ENCODE results near the gene COG3.

COG3 gene

DNA sequence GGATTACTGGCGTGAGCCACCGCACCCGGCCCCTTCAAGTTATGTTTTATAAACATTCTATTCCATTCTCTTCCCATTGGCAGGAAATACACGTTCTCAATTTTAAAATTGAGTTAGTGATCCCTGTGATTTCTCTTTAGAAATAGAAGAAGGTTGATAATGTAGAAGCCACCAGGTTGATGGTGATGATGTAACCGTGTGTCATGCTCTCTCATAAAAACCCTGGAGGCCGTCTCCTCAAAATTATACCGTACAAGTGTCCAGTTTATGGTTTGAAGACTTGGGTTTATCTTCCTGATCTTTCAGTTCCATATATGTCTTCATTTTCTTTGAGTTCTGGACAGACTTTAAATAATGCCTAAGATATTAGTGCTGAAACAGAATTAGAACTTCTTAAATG lies 32.2 kb downstream of the COG3 start:
- DNase-seq (ENCODE audit: insufficient read length, low spot score): no peak
- TF ChIP-seq POLR2AphosphoS5 (IDR thresholded peaks at IDR 0.05; ENCODE audit: low read depth, low read length) (no peak), POLR2A (IDR thresholded peaks at IDR 0.05; ENCODE audit: low read depth, low read length) (no peak), TAF1 (IDR thresholded peaks at IDR 0.05; ENCODE audit: low read depth, low read length) (no peak), PAX5 (IDR thresholded peaks at IDR 0.05; ENCODE audit: insufficient read depth, low read length, severe bottlenecking) (no peak)
- FAIRE-seq: no peak

DNA sequence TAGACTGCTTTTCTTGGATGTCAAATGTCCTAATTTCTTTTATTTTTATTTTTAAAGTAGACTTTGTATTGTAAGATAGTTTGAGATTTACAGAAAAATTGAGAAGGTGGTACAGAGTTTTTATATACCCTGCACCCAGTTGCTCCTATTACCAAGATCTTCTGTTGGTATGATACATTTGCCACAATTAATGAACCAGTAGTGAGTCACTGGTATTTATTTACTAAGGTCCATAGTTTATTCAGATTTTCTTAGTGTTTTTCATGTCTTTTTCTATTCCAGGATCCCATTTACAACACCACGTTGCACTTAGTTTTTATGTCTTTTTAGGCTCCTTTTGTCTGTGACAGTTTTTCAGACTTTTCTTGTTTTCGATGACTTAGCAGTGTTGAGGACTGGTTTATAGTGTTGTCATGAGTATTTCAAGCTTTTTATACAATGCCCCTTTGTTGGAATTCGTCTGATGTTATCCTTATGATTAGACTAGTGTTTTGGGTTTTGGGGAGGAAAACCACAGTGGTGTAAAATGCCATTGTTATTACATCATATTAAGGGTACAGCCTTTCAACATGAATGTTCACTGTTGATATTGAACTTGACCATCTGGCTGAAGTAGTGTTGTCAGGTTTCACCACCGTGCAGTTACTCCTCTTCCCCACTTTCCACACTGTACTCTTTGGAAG lies 35.9 kb downstream of the COG3 start:
- FAIRE-seq: no peak
- no peak for DNase-seq (ENCODE audit: insufficient read length, low spot score)
- TF ChIP-seq TAF1 (IDR thresholded peaks at IDR 0.05; ENCODE audit: low read depth, low read length) (no peak), PAX5 (IDR thresholded peaks at IDR 0.05; ENCODE audit: insufficient read depth, low read length, severe bottlenecking) (no peak), POU2F2 (IDR thresholded peaks at IDR 0.05; ENCODE audit: low read depth, low read length) (no peak), POLR2A (IDR thresholded peaks at IDR 0.05; ENCODE audit: low read depth, low read length) (no peak), SPI1 (IDR thresholded peaks at IDR 0.05; ENCODE audit: low read depth, low read length) (no peak), POLR2AphosphoS5 (IDR thresholded peaks at IDR 0.05; ENCODE audit: low read depth, low read length) (no peak)

DNA sequence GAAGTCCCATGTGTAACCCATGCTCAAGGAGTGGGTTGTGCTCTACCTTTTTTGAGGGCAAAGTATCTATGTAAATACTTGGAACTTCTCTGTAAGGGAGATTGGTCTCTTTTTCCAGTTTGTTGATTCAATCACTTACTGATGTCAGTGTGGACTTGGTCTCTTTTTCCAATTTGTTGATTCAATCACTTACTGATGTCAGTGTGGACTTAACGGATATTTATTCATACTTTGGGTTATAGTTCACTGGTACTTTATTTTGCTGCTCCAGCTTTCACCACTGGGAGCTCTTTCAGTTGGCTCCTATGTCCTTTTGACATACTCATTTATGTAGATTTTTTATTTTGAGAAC lies 36.4 kb downstream of the COG3 start:
- DNase-seq (ENCODE audit: insufficient read length, low spot score): no peak
- TF ChIP-seq POLR2A (IDR thresholded peaks at IDR 0.05; ENCODE audit: low read depth, low read length) (no peak), POU2F2 (IDR thresholded peaks at IDR 0.05; ENCODE audit: low read depth, low read length) (no peak), PAX5 (IDR thresholded peaks at IDR 0.05; ENCODE audit: insufficient read depth, low read length, severe bottlenecking) (no peak), POLR2AphosphoS5 (IDR thresholded peaks at IDR 0.05; ENCODE audit: low read depth, low read length) (no peak), TAF1 (IDR thresholded peaks at IDR 0.05; ENCODE audit: low read depth, low read length) (no peak), SPI1 (IDR thresholded peaks at IDR 0.05; ENCODE audit: low read depth, low read length) (no peak)
- FAIRE-seq: no peak

GRCh38 chr13:45503658-45504057 lies 38.9 kb downstream of the COG3 start:
- no peak for FAIRE-seq
- TF ChIP-seq SPI1 (IDR thresholded peaks at IDR 0.05; ENCODE audit: low read depth, low read length): no peak
- TF ChIP-seq POU2F2 (IDR thresholded peaks at IDR 0.05; ENCODE audit: low read depth, low read length): no peak
- TF ChIP-seq POLR2AphosphoS5 (IDR thresholded peaks at IDR 0.05; ENCODE audit: low read depth, low read length): no peak
- no peak for TF ChIP-seq PAX5 (IDR thresholded peaks at IDR 0.05; ENCODE audit: insufficient read depth, low read length, severe bottlenecking)
- no peak for TF ChIP-seq TAF1 (IDR thresholded peaks at IDR 0.05; ENCODE audit: low read depth, low read length)
- no peak for TF ChIP-seq POLR2A (IDR thresholded peaks at IDR 0.05; ENCODE audit: low read depth, low read length)
- no peak for DNase-seq (ENCODE audit: insufficient read length, low spot score)

GRCh38 chr13:45506811-45507210 lies 42.1 kb downstream of the COG3 start:
- FAIRE-seq (no peak), DNase-seq (ENCODE audit: insufficient read length, low spot score) (no peak)
- no peak for TF ChIP-seq SPI1 (IDR thresholded peaks at IDR 0.05; ENCODE audit: low read depth, low read length)
- no peak for TF ChIP-seq TAF1 (IDR thresholded peaks at IDR 0.05; ENCODE audit: low read depth, low read length)
- TF ChIP-seq POU2F2 (IDR thresholded peaks at IDR 0.05; ENCODE audit: low read depth, low read length): no peak
- no peak for TF ChIP-seq PAX5 (IDR thresholded peaks at IDR 0.05; ENCODE audit: insufficient read depth, low read length, severe bottlenecking)
- no peak for TF ChIP-seq POLR2A (IDR thresholded peaks at IDR 0.05; ENCODE audit: low read depth, low read length)
- no peak for TF ChIP-seq POLR2AphosphoS5 (IDR thresholded peaks at IDR 0.05; ENCODE audit: low read depth, low read length)

DNA sequence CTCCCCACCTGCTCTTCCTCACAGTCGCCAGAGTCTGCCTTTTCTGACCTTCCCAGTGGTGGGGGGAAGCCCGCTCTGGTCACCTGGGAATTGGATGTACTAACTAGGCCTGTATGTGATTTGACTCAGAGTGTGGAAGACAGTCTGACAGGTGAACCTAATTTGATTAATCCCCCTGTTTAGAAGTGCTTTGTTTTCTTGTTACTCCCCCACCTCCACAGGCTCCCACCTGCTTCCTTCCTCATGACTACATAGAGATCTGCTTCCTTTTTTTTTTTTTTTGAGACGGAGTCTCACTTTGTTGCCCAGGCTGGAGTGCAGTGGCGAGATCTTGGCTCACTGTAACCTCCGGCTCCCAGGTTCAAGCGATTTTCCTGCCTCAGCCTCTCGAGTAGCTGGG lies 44.0 kb downstream of the COG3 start:
- TF ChIP-seq PAX5 (IDR thresholded peaks at IDR 0.05; ENCODE audit: insufficient read depth, low read length, severe bottlenecking): no peak
- FAIRE-seq: no peak
- no peak for DNase-seq (ENCODE audit: insufficient read length, low spot score)

DNA sequence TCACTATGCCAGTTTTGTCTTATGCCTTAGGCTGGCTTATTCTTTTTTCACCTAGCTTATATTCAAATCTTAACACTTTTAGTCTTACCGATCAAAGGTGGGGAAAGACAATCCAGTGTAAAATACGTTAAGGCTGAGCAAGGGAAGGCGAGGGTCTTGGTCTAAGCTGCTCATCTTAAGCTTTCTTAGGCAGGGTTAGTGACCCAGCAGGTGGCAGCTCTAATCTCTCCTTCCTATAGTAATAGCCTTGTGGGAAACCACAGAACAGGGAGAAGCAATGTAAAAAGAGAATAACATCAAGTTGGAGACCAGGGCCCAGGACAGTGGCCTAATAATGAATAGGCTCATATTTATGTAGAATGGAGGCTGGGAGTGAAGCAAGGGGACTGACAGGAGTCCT lies 45.9 kb downstream of the COG3 start:
- DNase-seq (ENCODE audit: insufficient read length, low spot score) (no peak), FAIRE-seq (no peak)
- TF ChIP-seq TAF1 (IDR thresholded peaks at IDR 0.05; ENCODE audit: low read depth, low read length) (no peak), POLR2AphosphoS5 (IDR thresholded peaks at IDR 0.05; ENCODE audit: low read depth, low read length) (no peak), SPI1 (IDR thresholded peaks at IDR 0.05; ENCODE audit: low read depth, low read length) (no peak), POU2F2 (IDR thresholded peaks at IDR 0.05; ENCODE audit: low read depth, low read length) (no peak), PAX5 (IDR thresholded peaks at IDR 0.05; ENCODE audit: insufficient read depth, low read length, severe bottlenecking) (no peak), POLR2A (IDR thresholded peaks at IDR 0.05; ENCODE audit: low read depth, low read length) (no peak)

DNA sequence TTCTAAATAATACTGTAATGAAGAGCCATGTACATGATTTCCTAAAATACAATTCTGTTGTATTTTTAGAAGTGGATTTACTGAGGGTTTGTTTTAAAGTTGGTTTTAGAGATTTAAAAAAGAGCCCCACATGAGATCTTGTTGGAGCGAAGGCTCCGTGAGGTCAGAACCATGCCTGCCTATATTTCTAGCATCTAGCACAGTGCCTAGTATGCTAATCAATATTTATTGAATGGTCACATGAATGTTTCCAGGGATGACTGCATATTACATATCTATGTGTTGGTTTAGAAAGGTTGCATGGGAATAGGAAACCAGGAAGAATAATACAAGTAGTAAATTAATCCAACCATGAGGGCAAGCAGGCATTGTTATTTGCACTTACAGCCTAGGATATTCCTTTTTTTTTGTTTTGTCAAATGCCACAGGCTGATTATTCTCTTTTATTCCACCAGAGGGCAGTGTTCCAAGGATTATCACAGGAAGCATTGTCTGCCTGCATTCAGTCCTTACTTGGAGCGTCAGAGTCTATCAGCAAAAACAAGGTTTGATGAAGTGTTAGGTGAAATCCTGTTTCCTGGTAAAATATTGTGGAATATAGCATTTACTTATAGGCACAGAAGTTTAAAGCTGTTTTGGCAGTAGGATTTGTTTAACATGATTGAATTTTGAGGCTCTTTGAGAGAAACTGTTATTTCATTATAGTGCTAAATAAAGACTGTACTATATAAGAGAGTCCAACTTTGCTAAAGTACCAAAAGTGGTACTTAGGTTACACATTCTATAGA lies 46.8 kb downstream of the COG3 start:
- peak; percentile 34 for DNase-seq (ENCODE audit: insufficient read length, low spot score)
- TF ChIP-seq PAX5 (IDR thresholded peaks at IDR 0.05; ENCODE audit: insufficient read depth, low read length, severe bottlenecking) (no peak), TAF1 (IDR thresholded peaks at IDR 0.05; ENCODE audit: low read depth, low read length) (no peak), POLR2A (IDR thresholded peaks at IDR 0.05; ENCODE audit: low read depth, low read length) (no peak), POU2F2 (IDR thresholded peaks at IDR 0.05; ENCODE audit: low read depth, low read length) (no peak), SPI1 (IDR thresholded peaks at IDR 0.05; ENCODE audit: low read depth, low read length) (no peak), POLR2AphosphoS5 (IDR thresholded peaks at IDR 0.05; ENCODE audit: low read depth, low read length) (no peak)
- peak; percentile 87 for FAIRE-seq

DNA sequence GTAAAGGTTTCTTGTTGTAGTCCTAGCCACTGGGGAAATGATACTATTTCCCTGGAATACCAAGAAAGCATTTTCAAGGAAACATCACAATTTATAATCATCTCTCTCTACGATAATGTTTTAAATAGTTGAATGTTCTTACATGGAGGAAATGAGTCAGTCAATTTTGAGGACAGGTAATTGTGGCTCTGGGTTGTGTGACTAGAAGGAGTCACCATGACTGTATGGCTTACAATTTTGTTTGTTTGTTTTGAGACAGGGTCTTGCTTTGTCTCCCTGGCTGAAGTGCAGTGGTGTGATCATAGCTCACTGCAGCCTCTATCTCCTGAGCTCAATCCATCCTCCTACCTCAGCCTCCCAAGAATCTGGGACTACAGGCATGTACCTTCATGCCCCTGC lies 47.4 kb downstream of the COG3 start:
- DNase-seq (ENCODE audit: insufficient read length, low spot score): no peak
- TF ChIP-seq POU2F2 (IDR thresholded peaks at IDR 0.05; ENCODE audit: low read depth, low read length): no peak
- TF ChIP-seq TAF1 (IDR thresholded peaks at IDR 0.05; ENCODE audit: low read depth, low read length): no peak
- no peak for TF ChIP-seq SPI1 (IDR thresholded peaks at IDR 0.05; ENCODE audit: low read depth, low read length)
- no peak for TF ChIP-seq PAX5 (IDR thresholded peaks at IDR 0.05; ENCODE audit: insufficient read depth, low read length, severe bottlenecking)
- no peak for TF ChIP-seq POLR2AphosphoS5 (IDR thresholded peaks at IDR 0.05; ENCODE audit: low read depth, low read length)
- FAIRE-seq: peak; percentile 23

DNA sequence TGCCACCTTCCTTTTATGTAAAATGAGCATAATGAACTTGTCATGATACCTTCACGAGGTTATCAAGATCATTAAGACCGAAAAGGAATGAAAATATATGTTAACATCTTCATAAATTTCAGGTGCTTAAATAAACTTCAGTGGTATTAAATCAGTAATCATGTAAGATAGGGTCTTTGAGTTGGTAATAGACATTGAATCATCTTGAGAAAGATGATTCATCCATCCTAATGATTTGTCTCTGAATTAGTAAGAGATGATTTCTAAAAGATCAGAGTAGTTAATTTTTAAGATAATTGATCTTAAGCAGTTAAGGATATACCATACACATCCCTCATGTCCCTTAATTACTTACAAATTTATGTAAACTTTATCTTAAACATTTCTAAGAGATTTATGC lies 52.0 kb downstream of the COG3 start:
- TF ChIP-seq PAX5 (IDR thresholded peaks at IDR 0.05; ENCODE audit: insufficient read depth, low read length, severe bottlenecking): no peak
- TF ChIP-seq POLR2AphosphoS5 (IDR thresholded peaks at IDR 0.05; ENCODE audit: low read depth, low read length): no peak
- no peak for TF ChIP-seq POLR2A (IDR thresholded peaks at IDR 0.05; ENCODE audit: low read depth, low read length)
- no peak for TF ChIP-seq TAF1 (IDR thresholded peaks at IDR 0.05; ENCODE audit: low read depth, low read length)
- no peak for TF ChIP-seq SPI1 (IDR thresholded peaks at IDR 0.05; ENCODE audit: low read depth, low read length)
- TF ChIP-seq POU2F2 (IDR thresholded peaks at IDR 0.05; ENCODE audit: low read depth, low read length): no peak
- no peak for DNase-seq (ENCODE audit: insufficient read length, low spot score)
- no peak for FAIRE-seq
